Mesothelial cell of epicardium (in vitro differentiated cells): ENCODE results near the gene FBXW12. TPM values are rescaled to one million over a fixed set of nuclear protein-coding genes. Genes with fewer than 3 reads are reported as not detected.

Experiments used
- DNase-seq, 2 experiments: peaks; one replicate each; pipeline ENCODE4 v3.0.0; 2021; ENCODE audit warnings: low spot score in 2 of 2; ENCODE audit not compliant: unreplicated experiment in 2 of 2
- H3K27ac Mint-ChIP-seq: 2 replicates; pipeline ENCODE4 v1.8.0; 2021; ENCODE audit warnings: mixed read lengths
- H3K27me3 Mint-ChIP-seq: 2 replicates; pipeline ENCODE4 v1.8.0; 2021; ENCODE audit warnings: low read depth, mixed read lengths
- H3K36me3 Mint-ChIP-seq: 2 replicates; pipeline ENCODE4 v1.8.0; 2021; ENCODE audit warnings: mixed read lengths
- H3K4me1 Mint-ChIP-seq: 2 replicates; pipeline ENCODE4 v1.8.0; 2021; ENCODE audit warnings: mixed read lengths
- H3K4me3 Mint-ChIP-seq: 2 replicates; pipeline ENCODE4 v1.8.0; 2021; ENCODE audit warnings: mild to moderate bottlenecking, moderate library complexity, mixed read lengths
- H3K9me3 Mint-ChIP-seq: 2 replicates; pipeline ENCODE4 v1.8.0; 2021; ENCODE audit warnings: mixed read lengths
- total RNA-seq: library from RNA; stranded (reverse); gene quantifications from 3 replicates; pipeline ENCODE4 v1.2.1, GENCODE V29; 2021
- TF ChIP-seq, protein P1 (sequence below): fragments of 200-600 bp; sonication (generic); IDR thresholded peaks from one replicate; pipeline ENCODE4 v1.5.0; 2021; ENCODE audit warnings: antibody characterized with exemption; ENCODE audit not compliant: unreplicated experiment

FBXW12 gene
- total RNA-seq, 1 donor from 2014 or later, result 0.47 TPM

DNA sequence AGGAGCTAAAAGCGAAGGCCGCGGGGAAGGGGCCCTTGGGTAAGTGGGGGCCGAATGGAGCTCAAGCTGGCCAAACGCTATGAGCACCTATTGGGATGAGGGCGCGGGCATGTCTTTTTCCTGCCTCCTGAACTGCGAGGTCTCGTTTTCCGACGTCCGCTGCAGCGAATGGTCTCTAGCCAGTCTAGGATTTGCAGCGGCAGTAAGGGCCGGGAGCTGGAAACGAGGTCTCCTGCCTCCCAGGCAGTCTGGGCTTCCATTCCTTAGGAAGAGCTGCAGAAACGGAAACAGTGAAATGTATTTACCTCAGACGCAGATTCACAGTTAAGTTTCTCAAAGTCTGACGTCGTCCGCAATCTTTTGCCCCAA, 68.6 kb downstream of the FBXW12 start:
- H3K36me3 Mint-ChIP-seq, result peaks cover 5% of the 10 kb centered on the region
- TF ChIP-seq, protein P1, sequence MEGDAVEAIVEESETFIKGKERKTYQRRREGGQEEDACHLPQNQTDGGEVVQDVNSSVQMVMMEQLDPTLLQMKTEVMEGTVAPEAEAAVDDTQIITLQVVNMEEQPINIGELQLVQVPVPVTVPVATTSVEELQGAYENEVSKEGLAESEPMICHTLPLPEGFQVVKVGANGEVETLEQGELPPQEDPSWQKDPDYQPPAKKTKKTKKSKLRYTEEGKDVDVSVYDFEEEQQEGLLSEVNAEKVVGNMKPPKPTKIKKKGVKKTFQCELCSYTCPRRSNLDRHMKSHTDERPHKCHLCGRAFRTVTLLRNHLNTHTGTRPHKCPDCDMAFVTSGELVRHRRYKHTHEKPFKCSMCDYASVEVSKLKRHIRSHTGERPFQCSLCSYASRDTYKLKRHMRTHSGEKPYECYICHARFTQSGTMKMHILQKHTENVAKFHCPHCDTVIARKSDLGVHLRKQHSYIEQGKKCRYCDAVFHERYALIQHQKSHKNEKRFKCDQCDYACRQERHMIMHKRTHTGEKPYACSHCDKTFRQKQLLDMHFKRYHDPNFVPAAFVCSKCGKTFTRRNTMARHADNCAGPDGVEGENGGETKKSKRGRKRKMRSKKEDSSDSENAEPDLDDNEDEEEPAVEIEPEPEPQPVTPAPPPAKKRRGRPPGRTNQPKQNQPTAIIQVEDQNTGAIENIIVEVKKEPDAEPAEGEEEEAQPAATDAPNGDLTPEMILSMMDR, result no peak

DNA sequence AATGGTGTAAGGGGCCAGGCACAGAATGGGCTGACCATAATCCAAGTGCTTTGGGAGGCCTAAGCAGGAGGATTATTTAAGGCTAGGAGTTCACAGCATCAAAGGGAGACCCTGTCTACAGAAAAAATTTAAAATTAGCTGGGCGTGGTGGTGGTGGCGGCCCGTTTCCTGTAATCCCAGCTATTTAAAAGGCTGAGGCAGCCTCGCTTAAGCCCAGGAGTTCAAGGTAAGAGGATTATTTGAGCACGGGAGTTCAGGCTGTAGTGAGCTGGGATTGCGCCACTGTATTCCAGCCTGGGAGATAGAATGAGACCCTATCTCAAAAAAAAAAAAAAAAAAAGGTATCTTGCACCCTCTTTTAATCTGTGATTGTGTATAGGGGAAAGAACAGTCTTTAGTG, 69.9 kb downstream of the FBXW12 start:
- Mint-ChIP-seq H3K4me1 (peaks cover 46% of the 10 kb centered on the region), H3K36me3 (peaks cover 5% of the 10 kb centered on the region), H3K27me3 (no peaks in the 10 kb centered on the region), H3K9me3 (no peaks in the 10 kb centered on the region), H3K4me3 (peak overlapping the region; percentile 86), H3K27ac (peak overlapping the region; percentile 75)
- TF ChIP-seq, protein P1, result no peak
- no peak for DNase-seq

More for the DNA sequence above, 68.6 kb downstream of the FBXW12 start:
- Mint-ChIP-seq H3K27me3 (no peaks in the 10 kb centered on the region), H3K9me3 (no peaks in the 10 kb centered on the region), H3K4me1 (peaks cover 36% of the 10 kb centered on the region), H3K27ac (peak overlapping the region; percentile 94), H3K4me3 (peak overlapping the region; percentile 86)
- no peak for DNase-seq

Other genes with a start within 250 kb of the FBXW12 start
- gene CDC25A, start 183.8 kb upstream of the FBXW12 start, total RNA-seq, result 12.1 to 13.1 TPM (median 13.0 TPM) in 3 replicates
- not detected in 3 replicates for gene CAMP, start 148.7 kb upstream of the FBXW12 start, total RNA-seq
- gene ZNF589, start 131.1 kb upstream of the FBXW12 start, total RNA-seq, result 18.9 to 24.1 TPM (median 22.3 TPM) in 3 replicates
- 27.2 to 28.6 TPM (median 27.8 TPM) in 3 replicates for gene NME6, start 70.9 kb upstream of the FBXW12 start, total RNA-seq
- not detected in 3 replicates for gene SPINK8, start 38.6 kb upstream of the FBXW12 start, total RNA-seq
- gene PLXNB1, start 57.9 kb downstream of the FBXW12 start, total RNA-seq, result 203 to 214 TPM (median 211 TPM) in 3 replicates
- 10.7 to 12.3 TPM (median 11.5 TPM) in 3 replicates for gene CCDC51, start 67.9 kb downstream of the FBXW12 start, total RNA-seq
- gene TMA7, start 68.0 kb downstream of the FBXW12 start, total RNA-seq, result 183 to 192 TPM (median 186 TPM) in 3 replicates
- 11.6 to 12.0 TPM (median 11.6 TPM) in 3 replicates for gene ATRIP, start 74.5 kb downstream of the FBXW12 start, total RNA-seq
- 154 to 167 TPM (median 156 TPM) in 3 replicates for gene SHISA5, start 132.0 kb downstream of the FBXW12 start, total RNA-seq
- 18.2 to 22.3 TPM (median 19.4 TPM) in 3 replicates for gene PFKFB4, start 184.6 kb downstream of the FBXW12 start, total RNA-seq
- gene UCN2, start 191.6 kb downstream of the FBXW12 start, total RNA-seq, result 0.22 to 0.60 TPM (median 0.57 TPM) in 3 replicates
- gene COL7A1, start 223.1 kb downstream of the FBXW12 start, total RNA-seq, result 14.1 to 19.2 TPM (median 15.0 TPM) in 3 replicates
- 161 to 171 TPM (median 164 TPM) in 3 replicates for gene UQCRC1, start 237.4 kb downstream of the FBXW12 start, total RNA-seq
- 0.84 TPM in 1 of 3 replicates, not detected in the others for gene TMEM89, start 249.6 kb downstream of the FBXW12 start, total RNA-seq